Tibial nerve (tissue), 4 donors: ENCODE results near the gene AOC2.

ENCODE experiments used
- EP300 ChIP-seq, 2 donors: sonication (generic); formaldehyde crosslinking; IDR thresholded peaks; one replicate each; pipeline ENCODE4 v1.6.1; 2017; ENCODE audit warnings: antibody characterized with exemption in 2 of 2, mild to moderate bottlenecking in 1 of 2
- POLR2A ChIP-seq, 2 donors: fragments of 450-650 bp; IDR thresholded peaks; one replicate each; pipeline ENCODE4 v1.6.1; 2017; ENCODE audit warnings: antibody characterized with exemption in 2 of 2, mild to moderate bottlenecking in 2 of 2, moderate library complexity in 2 of 2
- TF ChIP-seq, protein P1 (sequence below), 5 experiments: fragments of 200-600 bp in 3 of 5; fragments of 450-650 bp in 2 of 5; sonication (generic) in 3 of 5; IDR thresholded peaks; one replicate each; pipeline ENCODE4 v1.5.1; 2016 to 2019; ENCODE audit warnings: antibody characterized with exemption in 5 of 5, mild to moderate bottlenecking in 3 of 5, moderate library complexity in 2 of 5

GRCh38 chr17:42817866-42818265, 26.5 kb upstream of the AOC2 start:
- TF ChIP-seq, protein P1, sequence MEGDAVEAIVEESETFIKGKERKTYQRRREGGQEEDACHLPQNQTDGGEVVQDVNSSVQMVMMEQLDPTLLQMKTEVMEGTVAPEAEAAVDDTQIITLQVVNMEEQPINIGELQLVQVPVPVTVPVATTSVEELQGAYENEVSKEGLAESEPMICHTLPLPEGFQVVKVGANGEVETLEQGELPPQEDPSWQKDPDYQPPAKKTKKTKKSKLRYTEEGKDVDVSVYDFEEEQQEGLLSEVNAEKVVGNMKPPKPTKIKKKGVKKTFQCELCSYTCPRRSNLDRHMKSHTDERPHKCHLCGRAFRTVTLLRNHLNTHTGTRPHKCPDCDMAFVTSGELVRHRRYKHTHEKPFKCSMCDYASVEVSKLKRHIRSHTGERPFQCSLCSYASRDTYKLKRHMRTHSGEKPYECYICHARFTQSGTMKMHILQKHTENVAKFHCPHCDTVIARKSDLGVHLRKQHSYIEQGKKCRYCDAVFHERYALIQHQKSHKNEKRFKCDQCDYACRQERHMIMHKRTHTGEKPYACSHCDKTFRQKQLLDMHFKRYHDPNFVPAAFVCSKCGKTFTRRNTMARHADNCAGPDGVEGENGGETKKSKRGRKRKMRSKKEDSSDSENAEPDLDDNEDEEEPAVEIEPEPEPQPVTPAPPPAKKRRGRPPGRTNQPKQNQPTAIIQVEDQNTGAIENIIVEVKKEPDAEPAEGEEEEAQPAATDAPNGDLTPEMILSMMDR (IDR thresholded peaks at IDR 0.05): no peak
- TF ChIP-seq POLR2A (IDR thresholded peaks at IDR 0.05) (no peak), EP300 (IDR thresholded peaks at IDR 0.05) (no peak)
